GM12892 (cell line): ENCODE measurements around the gene OCRL.

Source experiments
- POLR2A ChIP-seq: IDR thresholded peaks from 2 replicates; pipeline ENCODE4 v1.6.1; 2011; ENCODE audit warnings: low read depth, low read length, control low read depth
- POLR2AphosphoS5 ChIP-seq: IDR thresholded peaks from 2 replicates; pipeline ENCODE4 v1.6.1; 2011; ENCODE audit warnings: low read depth, low read length, control low read depth

GRCh38 chrX:129523079-129523911 lies 16.8 kb upstream of the OCRL start, which contains the start of gene SMARCA1:
- TF ChIP-seq POLR2A = no peak
- no peak for TF ChIP-seq POLR2AphosphoS5
